GM19452 (cell line): Measurements from ENCODE around the gene STIM2.
"Not testable (repeated sequence)": the region's sequence is repeated elsewhere in the genome, so short reads cannot be mapped to it uniquely, and the experiment has no call there.

Experiments
- ATAC-seq: cut with Tn5 transposase; IDR thresholded peaks from one replicate; pipeline ENCODE4 v1.9.1; 2021; ENCODE audit not compliant: unreplicated experiment

Gene STIM2

DNA sequence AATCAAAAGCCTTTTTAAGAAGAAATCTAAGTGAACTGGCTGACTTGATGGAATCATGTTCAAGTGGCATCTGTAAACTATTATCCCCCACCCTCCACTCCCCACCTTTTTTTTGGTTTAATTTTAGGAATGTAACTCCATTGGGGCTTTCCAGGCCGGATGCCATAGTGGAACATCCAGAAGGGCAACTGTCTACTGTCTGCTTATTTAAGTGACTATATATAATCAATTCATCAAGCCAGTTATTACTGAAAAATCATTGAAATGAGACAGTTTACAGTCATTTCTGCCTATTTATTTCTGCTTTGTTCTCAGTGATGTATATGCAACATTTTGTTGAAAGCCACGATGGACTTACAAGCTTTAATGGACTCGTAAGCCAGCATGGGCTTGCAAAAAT lies 162.3 kb downstream of the STIM2 start:
- no peak for ATAC-seq

- ATAC-seq, result no peak
Measured at GRCh38 chr4:27023366-27023765, 162.7 kb downstream of the STIM2 start.

GRCh38 chr4:27024805-27025204 lies 164.2 kb downstream of the STIM2 start:
- ATAC-seq, result no peak

GRCh38 chr4:27027428-27027827 lies 166.8 kb downstream of the STIM2 start:
- no peak for ATAC-seq

DNA sequence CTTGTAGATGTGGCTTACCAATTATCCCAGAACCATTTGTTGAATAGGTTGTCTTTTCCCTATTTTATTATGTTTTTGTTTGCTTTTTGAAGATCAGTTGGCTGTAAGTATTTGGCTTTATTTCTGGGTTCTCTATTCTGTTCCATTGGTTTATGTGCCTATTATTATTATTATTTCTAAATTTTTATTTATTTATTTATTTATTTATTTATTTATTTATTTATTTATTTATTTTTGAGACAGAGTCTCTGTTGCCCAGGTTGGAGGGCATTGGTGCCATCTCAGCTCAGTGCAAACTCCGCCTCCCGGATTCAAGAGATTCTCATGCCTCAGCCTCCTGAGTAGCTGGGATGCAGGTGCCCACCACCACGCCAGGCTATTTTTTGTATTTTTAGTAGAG lies 174.5 kb downstream of the STIM2 start:
- ATAC-seq, result not testable (repeated sequence)

DNA sequence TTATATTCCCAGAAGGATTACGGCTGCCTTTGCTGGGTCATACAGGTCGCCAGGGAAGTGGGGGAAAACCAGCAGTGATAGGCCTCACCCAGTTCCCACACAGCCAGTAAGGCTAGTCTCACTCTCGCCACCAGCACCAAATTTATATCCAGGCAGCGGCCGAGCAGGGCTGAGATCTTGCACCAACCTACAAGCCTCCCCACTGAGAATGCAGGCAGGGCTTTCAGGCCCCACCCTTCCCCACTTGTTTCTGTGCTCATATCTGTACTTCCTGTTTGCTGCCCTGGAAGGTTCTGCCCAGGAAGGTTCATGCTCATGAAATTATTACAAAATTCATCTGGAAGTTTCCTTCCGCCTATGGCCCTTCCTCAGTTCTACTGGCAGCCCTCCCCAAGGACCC lies 179.7 kb downstream of the STIM2 start:
- no peak for ATAC-seq

GRCh38 chr4:27042411-27042810 lies 181.8 kb downstream of the STIM2 start:
- ATAC-seq, result no peak

DNA sequence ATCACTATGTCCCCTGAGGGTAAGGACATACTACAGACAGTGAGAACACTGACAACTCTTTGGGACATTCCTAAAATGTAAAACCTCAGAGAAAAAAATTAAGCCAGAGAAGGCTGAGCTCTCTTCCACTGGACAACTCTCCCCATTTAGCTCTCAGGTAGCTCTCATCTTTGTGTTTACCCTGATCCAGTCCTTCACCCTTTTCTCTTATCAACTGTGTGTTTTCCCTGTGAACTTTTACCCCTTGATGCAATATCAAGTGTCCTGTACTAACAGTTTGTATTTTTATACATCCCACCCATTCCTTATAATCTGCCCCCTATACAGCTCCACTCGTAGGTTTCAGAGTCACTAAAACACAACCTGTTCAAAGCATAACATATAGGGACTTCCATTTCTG lies 182.6 kb downstream of the STIM2 start:
- no peak for ATAC-seq

- ATAC-seq, result no peak
Measured at GRCh38 chr4:27046851-27047250, 186.2 kb downstream of the STIM2 start.

DNA sequence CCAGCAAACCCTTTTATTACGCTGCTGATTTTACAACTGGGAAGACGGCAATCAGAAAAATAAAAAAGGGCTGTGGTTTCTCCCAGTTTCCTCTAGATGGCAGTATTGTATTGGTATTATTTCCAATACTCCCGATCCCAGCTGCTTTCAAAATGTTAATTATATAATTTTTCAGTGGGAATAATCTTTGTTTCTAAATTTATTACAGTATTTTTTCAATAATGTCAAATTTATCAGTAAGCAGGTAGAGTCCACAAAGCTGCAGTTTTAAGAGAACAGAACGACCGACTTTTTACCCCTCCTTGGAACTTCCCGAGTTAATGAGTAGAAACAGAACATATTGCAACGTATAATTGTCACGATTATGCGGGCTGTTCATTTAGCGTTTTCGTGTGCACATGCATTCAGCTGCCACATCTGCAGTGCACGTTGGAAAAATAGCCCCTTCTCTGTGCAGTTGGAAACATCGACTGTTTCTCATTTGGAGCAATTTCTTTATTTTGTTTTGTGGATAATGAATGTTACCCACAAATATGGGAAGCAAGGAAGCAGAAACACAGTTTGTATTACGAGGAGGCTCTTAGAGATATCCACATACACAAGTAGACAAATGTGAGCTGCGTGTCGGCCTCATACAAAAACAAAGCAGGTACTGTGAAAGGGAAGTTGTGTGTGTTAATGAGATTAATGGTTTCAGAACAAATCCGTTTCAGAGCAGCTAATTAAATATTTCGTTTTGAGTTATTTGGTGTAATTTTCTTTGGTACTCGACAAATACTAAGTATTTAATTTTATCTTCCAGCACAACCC lies 188.0 kb downstream of the STIM2 start:
- peak; percentile 56 for ATAC-seq

- no peak for ATAC-seq
Measured at GRCh38 chr4:27049239-27049829, 188.7 kb downstream of the STIM2 start.

DNA sequence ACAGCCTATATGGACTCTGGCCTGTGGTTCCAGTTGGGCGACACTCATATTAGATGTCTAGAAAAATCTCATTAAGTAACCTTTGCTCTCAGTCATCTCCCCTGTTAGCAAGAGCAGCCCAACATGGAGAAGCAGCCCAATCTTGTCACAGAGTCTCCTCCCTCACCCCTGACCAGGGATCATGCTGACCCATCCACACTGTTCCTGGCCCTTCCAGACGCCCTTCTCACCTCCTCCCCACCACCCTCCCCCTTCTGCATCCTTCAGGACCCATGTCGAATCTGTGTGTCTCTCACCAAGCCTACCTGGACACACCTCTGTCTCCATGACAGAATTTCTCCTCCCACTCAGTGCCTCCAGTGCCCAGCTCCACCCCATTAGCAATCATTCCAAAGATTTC lies 190.1 kb downstream of the STIM2 start:
- no peak for ATAC-seq

DNA sequence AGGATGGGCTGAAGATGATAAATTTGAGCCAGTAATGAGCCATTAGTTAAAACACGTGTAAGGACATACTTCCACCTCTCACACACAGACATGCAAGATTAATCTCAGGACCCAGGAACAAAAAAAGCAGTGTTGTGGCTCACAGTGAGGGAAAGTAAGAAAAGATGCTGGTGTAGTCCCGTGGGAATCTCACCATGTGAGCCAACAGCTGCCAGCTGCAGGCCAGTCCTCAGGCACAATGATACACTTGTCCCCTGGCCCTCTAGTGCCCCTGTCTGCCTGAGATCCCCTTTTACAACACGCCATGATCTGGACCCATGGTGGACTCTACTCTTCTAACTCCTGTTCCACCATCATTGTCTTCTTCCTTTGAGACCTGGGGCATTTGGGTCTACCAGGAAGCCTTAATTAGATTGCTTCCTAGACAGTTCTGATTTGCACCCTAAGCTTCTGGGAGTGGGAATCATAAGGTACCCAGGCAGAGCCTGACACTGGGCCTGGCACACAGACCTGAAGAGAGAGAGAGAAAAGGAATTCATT lies 194.7 kb downstream of the STIM2 start:
- ATAC-seq, result no peak

DNA sequence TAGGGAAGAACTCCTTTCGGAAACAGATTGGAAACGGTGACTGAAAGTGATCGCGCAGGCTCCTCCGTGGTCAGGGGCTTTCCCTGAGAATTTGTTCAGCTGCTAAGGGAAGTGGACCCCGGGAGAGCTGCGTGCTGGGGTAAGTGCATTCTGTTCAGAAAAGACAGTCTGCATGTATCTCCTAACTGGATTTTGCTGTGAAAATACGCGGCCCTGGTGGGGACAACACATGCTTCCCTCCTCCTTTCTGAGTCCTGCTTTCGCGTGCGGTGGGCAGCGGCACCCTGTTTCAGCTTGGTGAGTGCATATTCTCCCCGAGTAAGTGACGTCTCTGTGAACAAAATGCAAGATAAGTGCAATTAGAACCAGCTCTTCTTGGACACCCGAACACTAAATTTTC lies 195.6 kb downstream of the STIM2 start:
- ATAC-seq, result no peak

DNA sequence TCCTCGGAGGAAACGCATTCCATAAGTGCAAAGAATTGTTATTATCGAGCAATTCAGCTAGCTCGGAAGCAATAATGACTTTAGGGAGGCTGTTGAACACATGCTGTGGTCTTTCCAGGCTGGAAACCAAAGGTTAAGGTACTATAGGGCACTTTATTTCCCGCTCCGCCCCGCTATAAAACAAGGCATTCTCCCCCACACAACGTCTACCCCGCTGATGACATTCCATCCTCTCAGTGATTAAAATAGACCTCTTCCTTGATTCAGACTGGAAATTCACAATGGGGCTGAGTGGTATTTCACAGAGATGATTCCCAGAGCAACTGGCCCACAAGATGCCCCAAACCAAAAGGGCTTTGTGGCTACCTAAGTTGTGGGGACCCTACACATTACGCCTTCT lies 196.4 kb downstream of the STIM2 start:
- ATAC-seq, result no peak

DNA sequence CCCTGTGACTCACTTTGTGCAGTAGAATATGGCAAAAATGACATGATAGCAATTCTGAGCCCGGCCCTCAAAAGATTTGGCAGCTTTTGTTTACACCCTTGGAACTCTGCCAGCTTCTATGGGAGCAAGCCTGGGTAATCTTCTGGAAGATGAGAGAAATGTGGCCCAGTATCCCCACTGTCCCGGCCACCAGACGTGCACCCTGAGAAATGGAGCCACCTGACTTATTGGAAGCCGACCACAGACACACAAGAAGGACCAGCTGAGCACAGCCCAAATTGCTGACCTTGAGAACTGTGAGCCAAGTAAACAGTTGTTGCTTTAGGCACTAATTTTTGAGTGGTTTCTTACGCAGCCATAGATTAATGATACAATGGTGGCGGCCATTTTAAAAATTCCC lies 197.0 kb downstream of the STIM2 start:
- no peak for ATAC-seq

GRCh38 chr4:27058819-27059406 lies 198.3 kb downstream of the STIM2 start:
- no peak for ATAC-seq

GRCh38 chr4:27059446-27059845 lies 198.8 kb downstream of the STIM2 start:
- no peak for ATAC-seq

DNA sequence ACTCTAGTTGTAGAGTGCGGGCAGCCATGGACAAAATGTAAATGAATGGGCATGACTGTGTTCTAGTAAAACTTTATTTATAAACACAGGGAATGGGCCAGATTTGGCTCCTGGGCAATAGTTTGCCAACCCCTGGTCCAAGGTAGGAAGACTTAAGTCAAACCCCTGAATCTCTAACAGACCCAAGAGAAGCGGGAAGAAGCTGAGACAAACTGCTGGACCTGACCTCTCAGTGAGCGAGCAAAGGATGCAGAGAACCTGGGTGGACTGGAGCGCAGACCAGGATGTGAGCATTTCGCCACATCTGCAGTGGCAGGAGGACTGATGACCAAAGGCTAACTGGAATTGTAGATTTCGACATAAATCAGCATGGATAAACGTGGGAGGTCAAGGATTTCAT lies 201.6 kb downstream of the STIM2 start:
- ATAC-seq, result no peak

DNA sequence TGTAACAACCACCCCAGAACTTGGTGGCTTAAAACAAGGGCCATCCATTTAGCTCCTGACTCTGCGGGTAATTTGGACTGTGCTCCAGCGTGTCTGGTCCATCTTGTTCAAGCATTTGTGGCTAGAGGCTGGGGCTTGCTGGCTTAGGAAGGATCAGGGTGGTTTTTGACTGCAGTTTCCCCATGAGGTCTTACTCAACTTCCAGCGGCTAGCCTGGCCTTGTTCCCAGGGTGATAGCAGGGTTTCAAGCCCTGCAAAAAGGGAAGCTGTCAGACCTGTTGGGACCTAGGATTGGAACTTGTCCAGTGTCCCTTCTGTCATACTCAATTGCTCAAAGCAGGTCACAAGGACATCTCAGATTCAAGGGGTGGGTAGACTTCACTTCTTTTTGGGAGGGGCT lies 205.9 kb downstream of the STIM2 start:
- ATAC-seq, result no peak

DNA sequence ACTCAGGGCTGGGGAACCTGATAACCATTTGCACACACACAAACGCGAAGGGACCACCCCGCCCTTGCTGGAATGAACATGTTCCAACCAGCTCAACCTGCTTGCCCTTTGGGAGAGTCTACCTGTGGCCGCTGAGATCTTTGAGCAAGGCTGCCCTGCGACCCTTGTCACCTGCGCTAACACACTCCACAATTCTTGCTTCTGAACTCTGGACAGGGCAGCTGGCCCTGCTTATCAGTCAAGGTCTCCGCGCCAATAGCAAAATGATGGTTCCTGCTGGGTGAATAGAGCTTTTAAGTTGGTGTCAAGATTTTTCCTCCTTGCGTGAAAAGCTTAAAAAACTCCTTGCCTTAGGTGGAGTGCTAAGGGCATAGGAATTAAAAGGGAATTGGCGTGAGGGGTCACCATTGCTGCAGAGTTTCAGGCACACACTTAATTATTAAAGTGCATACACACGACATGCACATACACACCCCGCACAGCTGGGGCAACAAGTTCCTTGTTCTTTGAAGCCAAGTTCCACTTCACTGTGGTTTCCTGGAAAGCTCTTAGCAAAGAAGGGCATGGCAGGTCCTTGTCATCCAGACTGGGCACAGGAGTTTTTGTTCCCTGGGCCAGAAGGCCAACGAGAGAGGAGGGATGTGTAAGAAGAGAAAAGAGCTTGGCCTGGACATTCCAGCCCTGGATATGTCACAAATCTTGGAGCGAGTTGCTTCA lies 207.7 kb downstream of the STIM2 start:
- ATAC-seq, result no peak
